HG02938 (cell line): ENCODE data around the gene PAX2.
"Not testable (repeated sequence)": the region's sequence is repeated elsewhere in the genome, so short reads cannot be mapped to it uniquely, and the experiment has no call there.

Experiments used
- ATAC-seq: cut with Tn5 transposase; IDR thresholded peaks from one replicate; pipeline ENCODE4 v1.9.1; 2021; ENCODE audit warnings: mild to moderate bottlenecking, moderate library complexity; ENCODE audit not compliant: unreplicated experiment

Gene PAX2

DNA sequence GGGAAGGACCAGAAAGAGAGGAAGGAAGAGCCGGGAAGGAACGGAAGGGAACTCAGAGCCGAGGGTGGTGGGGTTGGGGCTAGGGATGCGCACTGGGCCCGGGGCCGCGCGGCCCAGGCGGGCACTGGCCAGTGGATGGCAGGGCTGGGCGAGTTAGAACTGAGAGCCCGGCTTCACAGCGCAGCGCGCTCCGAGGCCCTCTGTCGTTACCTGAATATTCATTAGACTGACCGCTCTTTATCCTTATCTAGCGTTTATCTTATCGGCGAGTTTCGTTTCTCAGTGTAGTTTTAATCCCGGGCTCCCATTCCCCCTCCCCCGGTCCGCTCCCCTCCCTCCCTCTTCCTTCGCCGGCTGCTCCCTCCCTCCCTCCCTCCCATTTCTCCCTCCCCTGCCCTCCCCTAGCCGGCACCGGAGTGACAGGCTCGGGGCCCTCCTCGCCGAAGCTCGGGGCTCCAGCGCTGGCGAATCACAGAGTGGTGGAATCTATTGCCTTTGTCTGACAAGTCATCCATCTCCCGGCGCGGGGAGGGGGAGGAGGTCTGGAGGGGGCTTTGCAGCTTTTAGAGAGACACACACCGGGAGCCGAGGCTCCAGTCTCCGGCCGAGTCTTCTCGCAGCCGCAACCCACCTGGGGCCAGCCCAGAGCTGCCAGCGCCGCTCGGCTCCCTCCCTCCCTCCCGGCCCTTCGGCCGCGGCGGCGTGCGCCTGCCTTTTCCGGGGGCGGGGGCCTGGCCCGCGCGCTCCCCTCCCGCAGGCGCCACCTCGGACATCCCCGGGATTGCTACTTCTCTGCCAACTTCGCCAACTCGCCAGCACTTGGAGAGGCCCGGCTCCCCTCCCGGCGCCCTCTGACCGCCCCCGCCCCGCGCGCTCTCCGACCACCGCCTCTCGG is at the start of gene PAX2:
Gene PAX2 (plus strand): TSS at position 596 of the 895 bp plus-strand sequence. CDS start 679 bp downstream, outside the sequence.
- no peak for ATAC-seq

DNA sequence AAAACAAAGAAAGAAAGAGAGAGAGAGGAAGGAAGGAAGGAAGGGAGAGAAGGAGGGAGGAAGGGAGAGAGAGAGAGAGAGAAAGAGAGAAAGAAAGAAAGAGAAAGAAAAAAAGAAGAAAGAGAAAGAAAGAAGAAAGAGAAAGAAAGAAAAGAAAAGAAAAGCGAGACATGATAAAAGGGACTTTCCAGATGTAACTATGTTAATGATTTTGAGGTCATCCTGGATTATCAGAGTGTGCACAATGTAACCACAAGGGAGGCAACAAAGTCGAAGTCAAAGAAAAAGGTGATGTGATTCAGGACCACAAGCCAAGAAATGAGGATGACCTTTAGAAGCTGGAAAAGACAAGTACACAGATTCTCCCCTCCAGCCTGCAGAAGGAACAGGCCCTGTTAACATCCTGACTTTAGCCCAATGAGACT is 48.9 kb upstream of the PAX2 start:
- no peak for ATAC-seq

DNA sequence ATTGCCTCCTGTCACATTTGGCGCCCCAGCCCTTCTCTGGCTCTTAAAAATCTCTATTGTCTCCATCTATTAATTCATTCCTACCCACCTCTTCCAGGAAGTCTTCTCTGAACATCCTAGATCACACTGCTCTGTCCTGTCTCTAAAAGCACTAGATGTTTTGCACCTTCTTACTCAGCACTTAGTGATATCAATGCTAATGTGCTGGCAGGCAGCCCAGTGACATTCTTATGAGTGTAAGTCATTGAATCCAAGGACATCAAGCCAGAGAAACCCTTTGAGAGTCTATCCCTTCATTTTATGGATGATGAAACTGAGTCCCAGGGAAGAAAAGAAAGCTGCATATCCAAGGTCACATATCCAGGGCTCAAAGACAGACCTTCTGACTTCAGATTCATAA is 48.3 kb upstream of the PAX2 start:
- ATAC-seq, result no peak

DNA sequence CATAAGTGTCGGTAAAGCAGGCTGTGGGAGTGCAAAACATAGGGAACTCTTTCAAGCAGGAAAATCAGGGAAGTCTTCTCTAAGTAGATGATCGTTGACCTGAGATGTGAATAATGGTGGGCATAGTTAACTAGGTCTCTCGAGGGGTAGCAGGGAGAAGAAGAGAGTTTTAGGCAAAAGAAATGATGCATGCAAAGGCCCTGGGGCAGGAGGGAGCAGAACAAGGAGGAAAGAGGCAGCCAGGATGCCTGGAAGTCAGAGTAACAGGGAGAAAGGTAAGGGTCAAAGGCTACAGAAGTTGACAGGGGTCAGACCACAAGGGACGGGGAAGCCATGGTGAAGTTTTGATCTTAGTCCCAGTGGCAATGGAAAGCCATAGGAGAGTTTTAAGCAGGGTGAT is 47.8 kb upstream of the PAX2 start:
- no peak for ATAC-seq

DNA sequence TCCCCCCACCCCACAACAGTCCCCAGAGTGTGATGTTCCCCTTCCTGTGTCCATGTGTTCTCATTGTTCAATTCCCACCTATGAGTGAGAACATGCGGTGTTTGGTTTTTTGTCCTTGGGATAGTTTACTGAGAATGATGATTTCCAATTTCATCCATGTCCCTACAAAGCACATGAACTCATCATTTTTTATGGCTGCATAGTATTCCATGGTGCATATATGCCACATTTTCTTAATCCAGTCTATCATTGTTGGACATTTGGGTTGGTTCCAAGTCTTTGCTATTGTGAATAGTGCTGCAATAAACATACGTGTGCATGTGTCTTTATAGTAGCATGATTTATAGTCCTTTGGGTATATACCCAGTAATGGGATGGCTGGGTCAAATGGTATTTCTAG is 43.7 kb upstream of the PAX2 start:
- not testable (repeated sequence) for ATAC-seq

DNA sequence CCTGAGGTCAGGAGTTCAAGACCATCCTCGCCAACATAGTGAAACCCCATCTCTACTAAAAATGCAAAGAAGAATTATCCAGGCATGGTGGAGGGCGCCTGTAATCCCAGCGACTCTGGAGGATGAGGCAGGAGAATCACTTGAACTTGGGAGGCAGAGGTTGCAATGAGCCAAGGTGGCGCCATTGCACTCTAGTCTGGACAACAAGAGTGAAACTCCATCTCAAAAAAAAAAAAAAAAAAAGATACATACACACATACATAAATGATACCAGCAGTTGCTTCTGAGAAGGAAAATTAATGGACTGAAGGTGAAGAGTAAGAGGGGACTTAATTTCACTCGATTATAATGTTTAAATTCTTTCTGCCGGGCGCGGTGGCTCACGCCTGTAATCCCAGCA is 40.2 kb upstream of the PAX2 start:
- no peak for ATAC-seq

DNA sequence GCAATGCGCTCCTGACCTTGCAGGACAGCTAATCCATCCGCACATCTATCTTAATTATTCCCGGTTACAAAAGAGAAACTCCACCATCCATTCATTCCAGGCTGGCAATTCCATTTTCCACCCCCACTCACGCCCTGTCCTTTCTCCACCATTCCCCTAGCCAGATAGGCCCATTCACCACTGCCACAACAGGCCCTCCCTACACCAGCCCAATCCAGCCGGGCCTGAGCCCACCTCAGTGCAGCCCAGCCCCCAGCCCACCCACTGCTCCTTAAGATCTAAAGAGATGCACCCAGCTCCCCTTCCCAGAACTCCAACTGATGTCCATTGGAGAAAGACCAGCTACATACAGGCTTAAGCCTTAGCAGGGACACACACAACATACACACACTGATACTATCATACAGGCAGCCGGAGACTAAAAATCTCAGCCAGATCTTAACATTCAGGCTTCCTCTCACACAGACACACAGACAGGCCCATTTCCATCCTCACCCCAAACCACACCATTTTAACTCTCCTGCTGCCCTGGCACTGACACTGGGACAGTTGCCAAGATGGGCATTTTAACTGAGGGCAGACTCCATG is 38.0 kb upstream of the PAX2 start:
- ATAC-seq, result no peak

DNA sequence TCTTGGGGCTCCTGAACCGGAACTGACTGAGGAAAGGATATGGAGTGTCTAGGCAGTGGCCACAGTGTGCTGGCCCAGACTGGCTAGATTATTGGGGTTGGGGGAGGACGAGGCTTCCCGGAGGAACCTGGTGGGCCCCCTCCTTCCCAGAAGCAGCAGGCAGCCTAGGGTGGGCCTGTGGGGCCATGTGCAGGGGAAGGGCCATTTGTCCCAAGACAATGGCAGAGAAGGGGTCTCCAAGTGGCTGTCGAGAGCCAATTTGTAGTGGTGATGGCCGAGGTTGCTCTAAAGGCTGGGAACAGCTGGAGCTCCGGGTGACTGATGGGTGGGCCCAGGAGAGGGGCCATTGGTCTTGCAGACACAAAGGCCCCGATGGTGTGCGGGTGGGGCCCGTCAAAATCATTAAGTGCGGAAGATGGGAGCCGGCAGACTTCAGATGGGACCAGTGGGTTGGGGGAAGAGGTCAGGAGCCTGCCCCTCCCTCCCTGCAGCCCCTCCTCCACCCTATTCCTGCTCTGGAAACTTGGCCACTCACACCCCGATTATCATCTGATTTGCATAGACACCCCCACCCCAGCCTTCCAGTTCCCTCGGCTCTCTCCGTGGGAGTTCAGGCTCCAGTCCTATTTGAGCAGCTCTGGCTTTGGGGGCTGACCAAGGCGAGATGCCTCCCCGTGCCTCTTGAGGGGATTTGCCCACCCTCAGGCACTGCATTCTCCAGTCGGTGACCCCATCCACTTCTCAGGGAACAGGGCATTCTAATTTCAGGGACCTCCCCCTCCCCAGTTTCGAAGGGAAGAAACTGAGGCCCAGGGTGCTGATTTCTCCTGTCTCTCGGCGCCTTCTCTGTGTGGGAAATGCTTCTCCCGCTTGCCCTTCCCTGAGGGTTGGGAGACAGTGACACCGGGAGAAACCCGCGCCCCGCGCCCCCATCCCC is 36.0 kb upstream of the PAX2 start:
- ATAC-seq, result no peak

DNA sequence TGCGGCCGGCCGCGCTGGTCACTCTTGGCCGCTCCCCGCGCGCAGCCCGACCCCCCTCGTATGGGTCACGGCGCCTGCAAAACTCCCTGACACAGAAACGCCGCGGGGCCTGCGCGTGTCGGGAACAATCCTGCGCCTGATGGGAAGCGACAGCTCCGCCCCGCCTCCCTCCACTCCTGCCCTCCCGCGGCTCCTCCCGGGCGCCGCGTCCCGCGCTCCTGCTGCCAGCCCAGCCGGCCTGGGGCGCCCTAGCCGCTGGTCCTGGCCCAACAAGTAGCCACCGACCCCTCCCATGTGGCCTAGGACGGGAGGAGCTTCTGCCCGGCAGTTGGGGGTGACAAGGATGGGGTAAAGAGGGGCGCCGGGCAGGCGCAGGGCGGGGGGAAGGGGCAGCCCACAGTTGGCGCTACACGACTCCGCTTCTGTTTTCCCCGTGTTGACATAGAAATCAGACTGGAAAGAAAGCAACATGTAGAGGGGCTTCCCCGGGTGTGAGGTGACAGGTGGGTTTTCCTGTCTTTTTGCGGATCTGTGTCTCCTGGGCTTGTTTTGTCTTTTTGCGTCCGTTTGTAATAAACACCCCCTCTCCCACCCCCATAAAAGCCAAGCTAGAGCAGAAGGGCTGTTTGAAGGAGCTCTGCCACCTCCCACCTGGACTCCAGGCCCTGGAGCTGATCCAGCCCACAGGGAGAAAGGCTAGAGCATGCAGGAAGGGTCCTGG is 35.1 kb upstream of the PAX2 start:
- no peak for ATAC-seq

DNA sequence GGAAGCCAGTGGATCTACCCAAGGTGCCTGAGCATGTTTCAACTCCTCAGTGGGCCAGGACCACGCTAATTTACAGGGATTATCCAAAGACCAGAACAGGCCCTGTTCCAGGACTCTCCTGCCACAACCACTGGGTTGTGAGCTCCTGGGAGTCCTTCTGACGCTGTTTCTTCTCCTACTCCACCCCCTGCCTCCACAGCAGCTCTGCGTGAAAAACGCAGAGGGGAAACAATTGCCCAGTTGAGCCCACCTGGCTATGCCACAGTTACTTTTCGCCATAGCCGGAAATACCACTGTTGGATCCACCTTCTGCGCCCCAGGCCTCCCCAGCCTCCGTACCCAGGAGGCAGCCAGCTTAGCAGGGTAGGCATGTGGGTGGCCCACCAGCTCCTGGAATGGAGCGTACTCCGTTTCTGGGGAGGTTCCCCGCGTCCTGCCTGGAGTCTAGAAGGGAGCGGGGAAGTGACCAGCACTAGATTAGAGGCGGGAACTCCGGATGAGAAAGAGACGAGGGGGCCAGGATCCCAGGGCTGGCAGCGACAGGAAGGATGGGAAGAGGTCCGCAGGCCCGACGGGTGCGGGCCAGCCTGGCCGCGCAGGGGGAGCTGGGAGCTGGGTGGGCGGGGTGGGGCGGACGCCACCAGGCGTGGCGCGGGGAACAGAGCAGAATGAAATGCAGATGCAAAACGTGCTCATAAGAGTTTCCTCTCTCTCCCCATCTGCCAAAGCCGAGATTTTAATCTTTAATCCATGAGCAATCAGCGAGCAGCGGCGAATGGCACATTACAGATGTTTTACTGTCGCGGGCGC is 32.1 kb upstream of the PAX2 start:
- no peak for ATAC-seq

DNA sequence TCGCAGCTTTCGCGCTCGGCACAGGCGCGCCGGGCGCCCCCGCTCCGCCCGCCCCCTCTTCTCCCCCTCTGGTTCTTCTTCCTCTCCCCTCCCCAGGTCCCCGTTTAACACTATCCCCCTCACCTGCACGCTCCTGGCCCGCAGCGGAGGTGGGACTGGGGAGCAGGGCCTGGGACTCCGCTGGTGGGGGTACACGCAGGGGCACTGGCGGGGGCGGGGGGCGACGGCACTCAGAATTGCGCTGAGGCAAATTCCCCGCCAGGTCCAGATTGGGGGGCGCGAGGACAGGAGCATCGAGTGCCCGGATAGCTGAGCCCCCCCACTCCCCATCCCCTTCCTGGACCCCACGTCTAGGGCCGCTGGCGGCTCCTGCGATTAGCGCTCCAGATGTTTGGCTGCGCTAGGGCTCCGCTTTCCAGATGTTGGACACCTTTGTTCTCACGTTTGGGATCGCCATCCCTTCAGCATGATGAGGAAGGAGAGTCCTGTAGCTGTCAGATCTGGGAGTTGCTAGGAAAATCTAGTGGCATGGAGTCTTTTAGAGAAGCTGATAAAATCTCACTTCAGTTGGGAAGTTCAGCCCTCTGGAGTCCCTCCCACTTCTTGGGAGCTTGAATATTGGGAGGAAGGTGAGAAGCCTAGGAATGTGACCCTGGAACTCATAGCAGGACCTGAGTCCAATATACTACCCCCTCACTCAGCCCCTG is 31.4 kb upstream of the PAX2 start:
- ATAC-seq, result no peak

DNA sequence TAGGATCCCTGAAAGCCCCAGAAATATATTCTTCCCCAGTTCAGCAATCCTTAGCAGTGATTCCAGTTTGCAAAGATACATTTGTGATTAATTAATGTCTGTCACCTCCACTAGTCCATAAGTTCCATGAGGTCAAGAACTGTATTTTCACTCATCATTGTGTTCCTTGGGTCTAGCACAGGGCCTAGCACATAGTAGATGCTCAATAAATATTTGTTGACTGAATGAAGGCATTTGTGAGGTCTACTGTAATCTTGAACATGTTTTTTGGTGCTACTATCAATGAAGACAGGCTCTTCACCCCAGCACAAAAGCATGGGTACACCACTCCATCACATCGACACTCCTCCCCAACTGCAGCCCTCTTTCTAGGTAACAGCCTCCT is 30.8 kb upstream of the PAX2 start:
- ATAC-seq, result no peak

DNA sequence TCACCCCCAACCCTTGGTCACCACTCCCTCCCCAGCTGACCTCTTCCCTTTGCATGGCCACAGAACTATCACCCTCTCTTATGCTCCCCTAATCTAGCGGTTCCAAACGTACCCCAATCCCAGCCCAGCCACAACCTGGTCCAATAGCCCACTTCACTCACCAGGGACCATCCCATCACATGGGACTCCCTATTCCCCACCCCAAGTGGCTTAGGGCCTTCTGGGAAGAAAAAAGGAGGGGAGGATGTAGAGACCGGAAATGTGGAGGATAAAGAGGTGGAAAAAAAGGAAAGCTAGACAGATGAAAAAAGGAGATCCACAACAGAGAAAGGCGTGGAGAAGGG is 30.3 kb upstream of the PAX2 start:
- ATAC-seq, result no peak

DNA sequence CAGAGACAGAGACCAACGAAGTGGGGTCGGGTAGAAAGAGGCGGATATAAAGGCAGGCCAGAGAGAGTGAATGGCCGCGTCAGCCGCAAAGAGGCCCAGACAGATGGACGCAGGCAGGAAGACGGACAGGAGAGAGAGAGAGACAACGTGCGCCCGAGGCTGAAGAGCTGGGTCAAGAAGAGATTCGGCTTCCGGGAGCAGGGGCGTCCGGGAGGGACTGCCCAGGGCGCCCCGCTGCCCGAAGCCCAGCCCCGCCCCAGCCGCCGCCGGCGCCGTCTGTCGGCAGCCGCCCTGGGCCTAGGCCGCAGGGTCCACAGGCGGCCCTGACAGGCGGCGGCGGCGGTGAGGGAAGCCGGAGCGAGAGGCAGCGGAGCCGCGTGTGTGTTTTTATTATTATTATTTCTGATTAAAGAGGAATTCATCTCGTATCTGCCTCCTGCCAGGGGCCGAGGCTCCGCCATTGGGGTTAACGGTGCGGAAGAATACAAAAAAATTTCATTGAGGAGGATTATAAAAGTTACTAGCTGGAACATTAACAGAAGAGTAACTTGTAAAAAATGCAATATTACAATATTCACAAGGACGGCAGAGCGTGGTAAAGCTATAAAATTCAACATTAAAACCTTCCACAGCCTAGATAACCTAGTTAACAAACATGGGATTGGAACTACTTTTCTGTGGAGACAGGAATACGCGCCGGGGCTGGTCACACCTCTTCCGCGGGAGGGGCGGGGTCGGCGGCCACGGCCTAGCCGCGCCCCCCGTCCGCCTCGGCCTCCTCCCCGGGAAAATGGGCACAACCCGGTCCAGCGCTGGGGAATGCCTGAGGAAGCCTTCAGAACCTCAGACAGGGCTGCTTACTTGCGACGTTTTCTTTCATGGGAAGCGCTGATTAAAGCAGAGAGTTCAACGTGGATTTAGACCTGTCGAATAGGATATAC is 29.7 kb upstream of the PAX2 start:
- no peak for ATAC-seq

DNA sequence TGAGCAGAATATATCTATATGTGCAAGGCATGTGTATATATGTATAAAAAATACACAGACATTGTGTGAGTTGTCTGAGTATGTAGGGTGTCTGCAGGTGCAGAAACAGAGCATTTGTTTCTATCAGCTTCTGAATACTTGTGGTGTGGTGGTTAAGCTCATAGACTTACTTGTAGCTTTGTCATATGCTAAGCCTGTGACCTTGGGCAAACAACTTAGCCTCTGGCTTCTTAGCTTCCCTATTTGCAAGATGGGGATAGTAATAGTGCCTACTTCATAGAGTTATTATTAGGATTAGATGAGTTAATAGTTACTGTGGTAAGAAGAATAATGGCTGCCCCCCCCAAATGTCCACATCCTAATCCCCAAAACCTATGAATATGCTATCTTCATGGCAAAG is 28.2 kb upstream of the PAX2 start:
- ATAC-seq, result no peak

DNA sequence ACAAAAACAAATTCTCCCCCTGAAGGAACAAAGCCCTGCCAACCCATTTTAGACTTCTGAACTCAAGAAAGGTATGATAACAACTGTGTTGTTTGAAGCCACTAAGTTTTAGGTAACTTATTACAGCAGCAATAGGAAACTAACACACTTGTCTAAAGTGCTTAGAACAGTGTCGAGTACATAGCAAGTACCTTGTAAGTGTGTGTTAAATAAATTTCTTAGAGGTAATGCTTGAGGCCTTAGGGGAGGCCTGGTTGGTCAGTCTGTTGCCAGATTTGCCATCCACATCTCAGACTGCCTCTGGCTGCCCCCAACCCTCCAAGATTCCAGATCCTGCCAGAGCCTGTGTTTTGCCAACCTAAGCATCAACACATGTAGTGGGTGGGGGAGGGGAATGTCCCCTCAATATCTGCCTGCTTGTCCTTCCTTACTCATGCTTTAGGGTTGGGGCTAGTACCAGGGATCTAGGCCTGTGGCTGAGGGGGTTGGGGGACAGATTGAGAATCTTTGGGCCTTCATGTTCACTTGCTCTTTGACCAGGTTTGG is 27.1 kb upstream of the PAX2 start:
- no peak for ATAC-seq

DNA sequence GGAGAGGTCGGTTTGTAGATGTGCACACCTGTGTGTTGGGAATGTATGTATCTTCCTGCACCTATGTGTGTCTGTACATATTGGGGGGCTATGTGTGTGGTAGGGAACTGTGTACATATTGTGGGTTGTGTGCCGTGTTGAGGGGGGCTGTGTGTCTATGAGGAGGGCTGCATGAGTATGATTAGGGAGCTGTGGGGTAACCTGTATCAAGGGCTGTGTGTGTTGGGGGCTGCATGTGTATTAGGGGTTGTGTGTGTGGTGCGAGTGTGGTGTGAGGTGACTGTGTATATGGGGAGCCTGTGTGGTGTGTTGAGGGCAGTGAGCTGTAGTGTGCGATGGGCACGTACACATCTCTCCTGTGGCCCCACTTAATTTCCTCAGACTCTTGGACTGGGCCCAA is 22.2 kb upstream of the PAX2 start:
- no peak for ATAC-seq
